ENCODE measurements around the gene KDSR.

- TF ChIP-seq CTCF (conservative IDR thresholded peaks at IDR 0.05 in 1 of 2, IDR thresholded peaks at IDR 0.05 in 1 of 2; ENCODE audit: low read depth in 1 of 2, low read length in 2 of 2) (no peak), EZH2 (IDR thresholded peaks at IDR 0.05; ENCODE audit: low read length, missing control alignments) (no peak)
Measured at GRCh38 chr18:63309422-63309821, 57.6 kb downstream of the KDSR start.

All from fibroblast of lung (primary cell).